Eye (tissue), 1 donor: ENCODE measurements around the gene RIOK3.
A peak's percentile ranks its signal among the peaks of the same experiment; 100 is the strongest.
"Not testable (repeated sequence)": the region's sequence is repeated elsewhere in the genome, so short reads cannot be mapped to it uniquely, and the experiment has no call there.

Experiments used
- DNase-seq: peaks from one replicate; pipeline ENCODE4 v3.0.0-alpha.2; 2015

The RIOK3 gene

DNA sequence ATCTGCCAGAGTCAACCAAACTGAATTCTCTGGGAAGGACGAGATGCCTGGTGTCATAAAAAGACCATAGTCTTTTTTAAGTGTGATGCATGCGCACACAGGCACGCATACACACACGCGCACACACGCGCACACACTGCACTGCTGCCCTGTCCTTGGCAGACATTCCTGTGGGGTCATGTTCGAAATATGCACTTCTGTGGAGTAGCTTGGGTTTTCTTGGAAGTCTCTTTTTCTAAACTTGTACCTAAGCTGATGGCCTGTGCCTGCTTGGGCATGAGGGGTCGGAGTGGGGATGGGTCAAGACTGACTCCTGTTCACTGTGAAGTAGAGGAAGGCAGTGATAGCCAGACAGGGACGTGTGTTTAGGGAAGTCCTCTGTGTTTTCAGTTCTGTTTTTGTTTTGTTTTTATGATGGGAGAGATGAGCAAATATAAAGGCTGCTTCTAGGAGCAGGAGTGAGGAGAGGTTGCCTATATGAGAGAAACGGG, 46.2 kb downstream of the RIOK3 start:
- no peak for DNase-seq

DNA sequence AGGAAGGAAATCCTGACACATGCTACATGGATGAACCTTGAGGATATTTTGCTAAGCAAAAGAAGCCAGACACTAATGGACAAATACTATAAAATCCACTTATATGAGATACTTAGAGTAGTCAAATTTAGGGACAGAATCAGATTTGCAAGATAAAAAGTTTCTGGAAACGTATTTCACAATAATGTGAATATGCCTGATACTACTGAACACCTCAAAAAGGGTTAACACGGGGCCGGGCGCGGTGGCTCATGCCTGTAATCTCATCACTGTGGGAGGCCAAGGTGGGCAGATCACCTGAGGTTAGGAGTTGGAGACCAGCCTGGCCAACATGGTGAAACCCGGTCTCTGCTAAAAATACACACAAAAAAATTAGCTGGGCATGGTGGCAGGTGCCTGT, 48.5 kb downstream of the RIOK3 start:
- DNase-seq: no peak

DNA sequence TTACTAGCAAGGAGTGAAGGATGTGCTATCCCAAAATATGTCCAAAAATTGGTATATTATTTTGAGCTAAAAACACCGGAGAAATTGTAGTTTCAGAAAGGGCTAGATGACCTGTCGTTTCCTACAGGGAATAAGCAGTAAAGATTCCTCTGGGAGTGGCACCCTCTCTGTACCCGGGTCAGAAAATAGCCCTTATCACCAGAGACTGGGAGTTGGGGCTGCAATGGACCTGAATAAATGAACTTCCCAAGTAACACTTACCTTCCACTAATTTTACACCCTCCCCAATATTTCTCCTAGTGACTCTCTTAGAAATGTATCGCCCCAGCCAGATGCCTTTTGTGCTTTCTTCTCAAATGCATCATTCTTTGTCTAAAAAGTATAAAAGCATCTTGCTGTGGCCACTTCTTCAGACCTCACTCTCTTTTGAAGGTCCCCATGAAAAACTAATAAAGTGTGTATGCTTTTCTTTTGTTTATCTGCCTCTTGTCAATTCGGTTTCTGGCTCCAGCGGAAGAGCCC, 49.5 kb downstream of the RIOK3 start:
- no peak for DNase-seq

DNA sequence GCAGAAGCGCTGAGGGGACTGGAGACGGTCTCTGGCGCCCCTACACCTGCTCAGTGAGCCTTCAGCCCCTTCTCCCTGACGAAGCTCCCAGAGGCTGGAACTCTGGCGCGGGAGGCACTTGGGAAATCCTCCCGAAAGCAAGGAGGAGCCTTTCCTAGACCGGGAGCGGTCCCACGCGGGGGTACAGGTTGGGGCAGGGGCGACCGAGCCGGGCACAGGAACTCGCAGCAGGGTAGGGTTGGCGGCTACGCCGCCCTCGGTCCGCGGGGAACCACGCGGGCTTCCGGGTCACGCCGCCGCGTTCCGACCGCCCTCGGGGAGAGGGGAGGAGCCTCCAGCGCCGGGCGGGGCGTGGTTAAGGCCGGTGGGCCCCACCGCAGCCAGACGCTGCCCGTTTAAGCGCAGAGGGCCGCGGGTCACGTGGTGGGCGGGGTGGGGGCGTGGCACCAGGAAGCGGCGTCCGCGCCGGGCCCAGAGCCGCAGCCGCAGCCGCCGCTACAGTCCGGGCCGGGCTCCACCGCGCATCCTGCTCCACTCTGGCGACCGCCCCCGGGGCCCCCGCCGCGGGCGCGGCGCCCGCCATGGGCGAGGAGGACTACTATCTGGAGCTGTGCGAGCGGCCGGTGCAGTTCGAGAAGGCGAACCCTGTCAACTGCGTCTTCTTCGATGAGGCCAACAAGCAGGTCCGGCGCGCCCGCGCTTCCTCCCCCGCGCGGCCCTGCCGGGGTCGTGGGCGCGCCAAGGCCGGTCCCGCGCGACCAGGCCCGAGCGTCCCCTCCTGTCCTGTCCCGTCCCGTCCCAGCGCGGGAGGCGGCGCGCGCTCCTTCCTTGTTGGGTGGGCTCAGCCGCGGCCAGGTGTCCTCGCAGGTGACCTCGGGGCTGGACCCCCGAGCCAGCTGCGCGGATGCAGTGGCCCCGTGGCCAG, 50.2 kb downstream of the RIOK3 start, which contains the start of gene RMC1:
TSS of gene RMC1 (plus strand) at position 474 of the 925 bp plus-strand sequence. CDS start at position 582, 108 bp downstream.
- peak; percentile 97 for DNase-seq

DNA sequence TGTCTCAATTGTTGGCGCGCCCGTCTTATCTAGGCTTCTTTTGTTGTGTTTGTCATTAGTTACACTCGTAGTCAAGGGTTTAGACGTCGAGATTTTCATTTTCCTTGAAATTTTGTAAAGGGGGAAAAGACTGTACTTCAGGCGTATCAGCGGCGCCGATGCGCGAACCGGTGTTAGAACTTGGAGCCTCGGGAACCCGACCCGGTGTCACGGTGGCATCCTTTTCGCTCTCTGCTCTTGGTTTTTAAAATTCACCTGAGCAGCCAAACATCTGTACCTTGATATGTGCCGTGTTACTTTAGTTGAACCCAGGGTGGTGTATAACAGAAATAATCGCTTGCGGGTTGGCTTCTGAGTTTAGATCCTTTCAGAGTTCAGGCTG, 50.9 kb downstream of the RIOK3 start:
- no peak for DNase-seq

DNA sequence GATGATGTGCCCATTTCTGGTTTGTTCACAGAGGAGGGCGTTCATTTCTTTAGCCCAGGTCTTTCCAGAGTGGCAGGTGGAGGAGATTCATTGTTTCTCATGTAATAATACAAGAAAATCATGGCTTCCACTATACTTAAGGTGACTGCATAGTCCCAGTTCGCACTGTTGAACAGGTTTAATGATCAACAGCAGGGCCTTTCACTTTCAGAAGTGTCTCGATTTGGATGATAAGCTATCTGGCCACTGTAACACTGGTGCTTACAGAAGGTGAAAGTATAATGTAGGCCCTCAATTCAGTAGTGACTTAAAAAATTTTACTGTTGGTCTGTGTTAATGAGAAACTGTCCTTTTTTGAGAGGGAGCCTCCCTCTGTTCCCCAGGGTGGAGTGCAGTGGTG, 51.6 kb downstream of the RIOK3 start:
- no peak for DNase-seq

DNA sequence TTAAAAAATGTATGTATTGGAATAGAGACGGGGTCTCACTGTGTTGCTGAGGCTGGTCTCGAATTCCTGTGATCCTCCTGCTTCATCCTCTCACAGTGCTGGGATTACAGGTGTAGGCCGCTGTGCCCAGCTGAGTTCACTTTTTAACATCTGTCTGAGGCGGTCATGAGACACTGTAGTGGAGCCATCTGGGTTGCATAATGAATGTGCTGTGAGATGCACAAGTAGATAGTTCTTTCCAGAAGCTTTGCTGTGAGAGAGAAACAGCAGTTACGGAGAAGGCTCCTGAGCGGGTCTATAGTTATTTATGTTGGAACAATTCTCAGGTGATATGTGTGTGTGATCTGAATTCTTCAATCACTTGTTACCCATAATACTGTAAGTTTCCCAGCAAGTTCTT, 53.3 kb downstream of the RIOK3 start:
- DNase-seq: no peak

DNA sequence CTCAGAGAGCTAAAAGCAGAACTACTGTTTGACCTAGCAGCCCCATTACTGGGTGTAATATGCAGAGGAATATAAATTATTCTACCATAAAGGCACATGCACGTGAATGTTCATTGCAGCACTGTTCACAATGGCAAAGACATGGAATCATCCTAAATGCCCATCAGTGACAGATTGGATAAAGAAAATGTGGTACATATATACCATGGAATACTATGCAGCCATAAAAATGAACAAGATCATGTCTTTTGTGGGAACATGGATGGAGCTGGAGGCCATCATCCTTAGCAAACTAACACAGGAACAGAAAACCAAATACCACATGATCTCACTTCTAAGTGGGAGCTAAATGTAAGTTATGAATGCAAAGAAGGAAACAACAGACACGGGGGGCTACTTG, 57.8 kb downstream of the RIOK3 start:
- not testable (repeated sequence) for DNase-seq

DNA sequence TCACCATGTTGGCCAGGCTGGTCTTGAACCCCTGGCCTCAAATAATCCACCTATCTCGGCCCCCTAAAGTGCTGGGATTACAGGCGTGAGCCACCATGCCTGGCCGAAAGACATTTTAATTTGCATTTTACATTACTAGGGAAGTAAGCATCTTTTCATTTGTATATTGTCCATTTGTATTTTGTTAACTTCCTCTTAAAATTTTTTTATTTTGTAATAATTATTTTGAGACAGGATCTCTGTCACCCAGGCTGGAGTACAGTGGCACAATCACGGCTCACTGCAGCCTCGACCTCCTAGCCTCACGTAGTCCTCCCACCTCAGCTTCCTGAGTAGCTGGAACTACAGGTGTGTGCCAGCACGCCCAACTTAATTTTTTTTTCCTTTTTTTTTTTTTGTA, 59.1 kb downstream of the RIOK3 start:
- not testable (repeated sequence) for DNase-seq

DNA sequence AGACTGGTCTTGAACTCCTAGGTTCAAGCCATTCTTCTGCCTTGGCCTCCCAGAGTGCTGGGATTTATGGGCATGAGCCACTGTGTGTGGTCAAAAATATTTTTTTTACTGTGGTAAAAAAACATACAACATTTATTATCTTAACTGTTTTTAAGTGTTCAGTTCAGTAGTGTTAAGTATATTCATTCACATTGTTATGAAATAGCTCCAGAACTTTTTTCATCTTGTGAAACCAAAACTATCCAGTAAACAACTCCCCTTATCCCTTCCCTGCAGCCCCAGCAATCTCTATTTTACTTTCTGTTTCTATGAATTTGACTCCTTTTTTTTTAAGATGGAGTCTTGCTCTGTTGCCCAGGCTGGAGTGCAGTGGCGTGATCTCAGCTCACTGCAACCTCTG, 59.6 kb downstream of the RIOK3 start:
- no peak for DNase-seq

DNA sequence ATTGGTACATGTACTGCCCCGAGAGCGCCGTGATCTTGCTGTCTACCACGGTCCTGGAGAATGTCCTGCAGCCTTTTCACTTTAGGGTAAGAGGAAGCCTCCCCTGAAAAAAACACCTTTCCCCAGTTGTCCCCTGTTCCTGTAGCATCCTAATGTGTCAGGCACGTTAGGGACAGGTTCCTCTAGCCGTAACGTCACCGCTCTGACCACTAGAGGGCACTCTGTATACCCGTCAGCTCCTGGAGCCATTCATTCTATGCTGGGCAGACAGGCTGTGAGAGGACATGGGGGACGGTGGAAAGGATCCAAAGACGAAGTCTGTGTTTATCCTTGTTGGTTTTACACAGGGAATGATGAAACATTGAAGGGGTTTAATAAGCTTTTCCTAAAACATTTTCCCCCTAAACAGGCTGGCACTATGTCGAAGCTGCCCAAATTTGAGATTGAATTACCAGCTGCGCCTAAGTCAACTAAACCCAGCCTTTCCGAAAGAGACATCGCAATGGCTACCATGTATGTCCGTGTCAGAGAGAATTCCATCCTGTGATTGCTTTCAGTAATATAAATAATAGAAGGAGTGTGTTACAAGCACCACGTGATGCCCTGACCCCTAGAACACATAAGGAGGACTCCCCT, 62.9 kb downstream of the RIOK3 start:
- DNase-seq: peak; percentile 91

DNA sequence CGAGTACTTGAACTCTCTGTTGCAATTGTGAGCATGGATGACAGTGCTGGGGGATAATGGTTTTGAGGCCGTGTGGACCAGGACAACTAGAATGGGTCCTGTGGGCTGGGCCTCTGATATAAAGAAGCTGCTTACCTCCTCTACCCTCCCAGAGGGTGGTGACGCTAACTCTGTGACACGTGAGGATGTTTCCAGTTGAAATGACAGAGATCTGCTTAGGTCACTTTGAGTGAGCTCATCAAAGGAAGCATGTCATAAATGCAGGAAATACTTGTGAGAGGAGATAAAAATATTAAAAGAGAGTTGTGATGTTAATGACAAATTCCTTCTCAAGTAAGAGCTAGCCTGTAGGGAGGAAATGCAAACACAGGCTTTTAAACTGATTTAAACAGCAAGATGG, 66.6 kb downstream of the RIOK3 start:
- no peak for DNase-seq

DNA sequence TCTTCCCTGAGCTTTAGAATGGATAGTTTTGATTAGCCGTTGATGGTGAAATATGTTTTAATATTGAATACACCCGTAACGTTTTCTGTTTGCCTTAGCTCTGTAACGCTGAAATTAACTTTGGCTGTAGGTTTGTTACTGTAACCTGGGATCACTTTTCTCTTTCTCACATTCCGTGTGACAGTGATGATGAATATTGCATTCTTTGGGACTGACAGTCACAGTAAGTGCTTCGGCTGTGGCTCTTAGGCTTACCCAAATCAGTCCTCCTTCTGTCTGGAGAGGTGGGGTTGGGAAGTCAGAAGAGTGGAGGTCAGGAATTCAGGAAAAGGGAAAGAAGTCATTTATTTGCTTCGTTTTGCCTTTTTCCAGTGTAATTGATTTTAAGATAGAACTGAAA, 68.2 kb downstream of the RIOK3 start:
- no peak for DNase-seq

DNA sequence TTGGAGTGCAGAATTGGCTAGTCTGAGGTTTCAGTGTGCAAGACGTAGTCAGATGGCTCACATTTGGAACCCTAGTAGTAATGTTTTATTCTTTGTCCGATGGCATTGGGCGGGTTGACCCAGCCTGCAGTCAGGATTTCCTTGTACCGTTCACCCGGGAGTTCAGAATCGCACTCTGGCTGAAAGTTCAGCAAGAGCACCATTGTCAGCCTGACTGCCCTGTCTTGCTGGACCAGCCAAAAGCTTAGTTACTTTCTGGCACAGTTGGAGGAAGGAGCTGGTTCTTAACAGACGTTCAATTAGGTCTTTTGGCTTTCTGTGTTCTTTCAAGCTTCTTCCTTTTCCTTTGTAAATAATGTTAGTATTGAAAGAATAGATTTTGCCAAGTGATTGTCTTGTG, 68.8 kb downstream of the RIOK3 start:
- no peak for DNase-seq

DNA sequence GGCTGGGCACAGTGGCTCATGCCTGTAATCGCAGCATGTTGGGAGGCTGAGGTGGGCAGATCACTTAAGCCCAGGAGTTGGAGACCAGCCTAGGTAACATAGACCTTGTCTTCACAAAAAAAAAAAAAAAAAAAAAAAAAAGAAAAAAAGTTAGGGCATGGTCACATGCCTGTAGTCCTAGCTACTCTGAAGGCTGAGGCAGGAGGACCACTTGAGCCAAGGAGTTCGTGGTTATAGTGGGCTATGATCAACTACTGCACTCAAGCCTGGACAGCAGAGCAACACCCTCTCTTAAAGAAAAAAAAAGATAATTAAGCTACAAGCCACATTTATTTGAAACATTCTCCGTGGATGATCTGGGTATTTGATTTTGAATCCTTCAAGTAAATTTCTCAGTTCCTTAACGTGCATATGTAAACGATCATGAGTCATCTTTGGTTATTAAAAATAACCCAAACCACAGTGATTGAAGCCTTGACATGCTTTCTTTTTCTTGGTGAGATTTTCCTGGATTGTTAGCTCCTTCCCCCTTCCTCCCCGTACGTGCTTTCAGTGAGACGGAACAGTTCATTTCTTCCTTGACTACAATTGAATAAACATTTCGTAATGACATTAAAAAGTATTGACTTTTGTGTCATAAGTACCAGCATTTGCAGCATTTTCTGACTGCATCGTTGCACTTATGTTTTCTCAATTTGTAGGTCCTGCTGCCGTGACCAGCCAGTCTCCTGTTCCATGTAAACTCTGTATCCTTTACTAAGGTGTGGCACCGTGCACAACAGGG, 70.5 kb downstream of the RIOK3 start:
- DNase-seq: no peak

DNA sequence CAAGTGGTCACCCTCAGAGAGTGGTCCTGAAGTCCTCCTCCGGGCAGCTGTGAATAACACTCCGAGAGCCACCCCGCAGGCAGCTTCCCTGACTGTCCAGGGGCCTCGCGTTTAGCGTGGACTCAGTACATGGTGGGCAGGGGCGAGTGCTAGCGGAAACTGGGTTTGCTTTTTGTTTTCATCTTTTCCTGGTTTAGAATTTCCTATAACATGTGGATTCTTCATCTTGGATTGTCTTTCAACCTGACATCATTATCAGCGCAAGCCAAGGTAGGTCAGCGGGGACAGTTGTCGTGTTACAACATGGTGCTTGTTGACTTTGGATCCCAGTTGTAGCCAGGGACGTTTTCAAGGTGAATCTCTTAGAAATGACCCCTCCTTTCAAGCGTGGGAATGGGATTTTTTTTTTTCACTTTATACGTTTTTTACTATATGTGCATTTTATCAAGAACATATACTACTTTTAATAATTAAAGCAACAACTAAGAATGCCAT, 71.2 kb downstream of the RIOK3 start:
- DNase-seq: no peak

DNA sequence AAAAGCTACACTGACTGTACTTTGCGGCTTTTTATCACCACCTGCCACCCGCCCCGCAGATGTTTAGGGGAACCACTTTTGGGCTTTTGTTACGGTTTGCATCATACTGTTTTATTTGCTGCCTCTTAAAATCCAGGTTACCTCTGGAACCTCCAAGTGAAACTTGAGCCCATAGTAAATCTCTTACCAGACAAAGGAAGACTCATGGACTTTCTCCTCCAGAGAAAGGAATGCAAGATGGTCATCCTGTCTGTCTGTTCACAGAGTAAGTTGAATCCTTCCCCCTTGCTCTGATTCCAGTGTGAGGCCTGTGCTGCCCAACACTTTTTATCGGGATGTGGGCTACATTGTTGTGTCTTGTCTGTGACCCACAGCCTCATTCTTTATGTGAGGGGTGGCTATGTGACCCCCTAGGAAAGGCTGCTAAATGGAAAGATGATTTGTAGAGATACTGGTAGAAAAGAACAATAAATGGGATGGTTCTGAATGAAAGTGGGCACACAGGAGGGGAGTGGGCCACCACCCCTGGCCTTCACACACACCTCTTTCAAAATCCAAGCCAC, 73.5 kb downstream of the RIOK3 start:
- no peak for DNase-seq

DNA sequence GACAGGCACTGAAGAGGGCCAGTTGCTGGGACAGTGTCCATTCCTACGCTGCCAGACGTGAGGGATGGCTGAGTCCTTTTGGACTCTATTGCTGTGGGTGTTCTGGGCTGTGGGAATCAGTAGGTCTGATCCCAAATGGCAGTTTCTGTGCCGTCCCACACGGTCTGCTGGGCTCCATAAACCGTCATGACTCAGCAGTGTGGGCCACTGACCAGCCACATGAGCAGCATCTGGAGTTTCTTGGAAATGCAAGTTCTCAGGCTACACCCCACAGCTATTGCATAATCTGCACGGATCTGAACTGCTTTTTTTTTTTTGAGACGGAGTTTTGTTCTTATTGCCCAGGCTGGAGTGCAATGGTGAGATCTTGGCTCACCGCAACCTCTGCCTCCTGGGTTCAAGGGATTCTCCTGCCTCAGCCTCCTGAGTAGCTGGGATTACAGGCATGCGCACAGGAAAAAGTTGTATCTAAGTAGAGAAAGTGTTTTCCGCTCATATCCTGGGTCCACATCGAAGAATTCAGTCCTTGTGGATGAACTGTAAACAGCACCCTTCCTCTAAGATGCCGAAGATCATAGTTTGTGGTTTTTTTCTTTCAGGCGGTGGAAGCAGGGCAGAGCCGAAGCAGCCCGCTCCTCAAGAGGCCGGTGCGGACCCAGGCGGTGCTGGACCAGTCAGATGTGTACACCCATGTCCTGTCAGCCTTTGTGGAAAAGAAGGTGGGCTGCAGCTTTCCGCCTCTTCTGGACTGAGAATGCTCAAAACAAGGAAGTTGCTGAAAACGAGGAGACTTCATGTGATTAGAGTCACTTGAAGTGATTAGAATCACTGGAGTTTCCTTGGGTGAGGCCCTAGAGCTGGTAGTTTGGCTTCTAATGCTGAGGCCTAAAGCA, 75.7 kb downstream of the RIOK3 start:
- DNase-seq: no peak

DNA sequence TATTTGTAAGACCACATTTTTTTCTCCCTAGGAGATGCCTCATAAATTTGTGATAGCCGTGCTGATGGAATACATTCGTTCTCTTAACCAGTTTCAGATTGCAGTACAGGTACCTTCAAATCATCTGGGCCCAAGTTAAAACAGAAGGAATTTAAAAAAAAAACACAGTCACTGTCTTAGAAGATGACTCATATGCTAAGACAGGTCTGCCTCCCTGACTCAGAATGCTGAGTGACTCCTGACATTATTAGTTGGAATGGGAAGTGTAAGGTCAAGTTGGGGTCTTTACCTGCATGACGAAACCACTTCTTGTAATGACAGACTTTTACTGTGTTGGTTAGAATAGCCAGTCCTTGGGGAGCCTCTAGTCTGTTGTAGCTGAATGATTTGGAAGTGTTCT, 76.5 kb downstream of the RIOK3 start:
- DNase-seq: no peak

DNA sequence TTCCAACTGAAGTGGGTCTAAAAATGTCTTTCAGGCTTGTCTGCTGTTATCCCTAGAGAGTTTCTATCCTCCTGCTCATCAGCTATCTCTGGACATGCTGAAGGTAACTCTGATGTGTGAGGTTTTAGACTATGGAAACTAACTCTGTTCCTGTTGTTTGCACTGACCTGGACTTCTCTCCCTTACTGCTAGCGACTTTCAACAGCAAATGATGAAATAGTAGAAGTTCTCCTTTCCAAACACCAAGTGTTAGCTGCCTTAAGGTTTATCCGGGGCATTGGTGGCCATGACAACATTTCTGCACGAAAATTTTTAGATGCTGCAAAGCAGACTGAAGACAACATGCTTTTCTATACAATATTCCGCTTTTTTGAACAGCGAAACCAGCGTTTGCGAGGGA, 77.1 kb downstream of the RIOK3 start:
- DNase-seq: no peak

DNA sequence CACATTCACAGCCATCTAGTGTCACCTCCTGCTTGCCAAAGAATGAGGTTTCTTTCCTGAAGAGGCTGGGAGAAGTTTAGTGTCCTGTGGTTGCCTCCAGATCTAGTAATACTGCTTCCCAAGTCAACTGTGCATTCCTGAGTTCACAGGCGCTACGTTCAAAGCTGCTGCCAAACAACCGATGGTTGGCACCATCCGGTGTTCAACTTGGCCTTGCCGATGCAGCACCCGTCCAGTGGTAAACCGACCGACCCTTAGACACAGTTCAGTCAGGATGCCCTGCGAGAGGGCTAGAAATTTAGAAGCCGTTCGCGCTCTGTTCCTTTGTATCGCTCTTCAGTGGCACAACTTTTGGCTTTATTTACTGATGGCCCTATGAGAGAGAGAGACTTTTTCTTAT, 78.8 kb downstream of the RIOK3 start:
- no peak for DNase-seq
